ENCODE data around the gene GOLM1. TPM values are rescaled to one million over a fixed set of nuclear protein-coding genes. Genes with fewer than 3 reads are reported as not detected.
A peak's percentile ranks its signal among the peaks of the same experiment; 100 is the strongest.

Gene GOLM1
- total and polyA plus RNA-seq, 2 of the 4 experiments (the other 2 are of a cell fraction): 54.8 to 59.2 TPM

GRCh38 chr9:86034863-86035734 is 64.3 kb downstream of the GOLM1 start:
- Histone ChIP-seq H4K20me1 (ENCODE audit: insufficient read depth, low read length) (no peaks in the 10 kb centered on the region), H4K5ac (ENCODE audit: low read depth, low read length) (no peak overlapping the region), H3K18ac (ENCODE audit: low read depth, low read length) (no peak overlapping the region), H2AK9ac (replicated peaks; ENCODE audit: low read depth, low read length, poor library complexity) (no peak overlapping the region), H3K27me3 (ENCODE audit: control insufficient read depth, insufficient read depth, low read length) (no peaks in the 10 kb centered on the region), H4K8ac (ENCODE audit: low read depth in 2 of 2, low read length in 2 of 2) (no peak overlapping the region), H3K9me1 (ENCODE audit: insufficient read depth, low read length) (no peaks in the 10 kb centered on the region), H3K4me2 (ENCODE audit: low read depth, low read length) (no peak overlapping the region), H2AK5ac (ENCODE audit: low read depth, low read length) (no peak overlapping the region), H2BK5ac (ENCODE audit: low read depth, low read length, poor library complexity, severe bottlenecking) (no peak overlapping the region), H3K4ac (ENCODE audit: low read depth, low read length) (no peak overlapping the region), H3K79me1 (ENCODE audit: low read depth in 1 of 2, low read length in 2 of 2) (no peaks in the 10 kb centered on the region; a peak in 1 of 4 replicates), H3K36me3 (ENCODE audit: control insufficient read depth, insufficient read depth, low read length) (peaks cover 12% of the 10 kb centered on the region), H3K27ac (ENCODE audit: insufficient read depth, low read length) (no peak overlapping the region), H3K4me3 (ENCODE audit: insufficient read depth, low read depth, low read length) (no peak overlapping the region), H4K91ac (ENCODE audit: insufficient read depth, low read depth, low read length) (no peak overlapping the region), H2BK15ac (ENCODE audit: low read depth, low read length) (no peak overlapping the region), H3K23ac (ENCODE audit: low read depth, low read length) (no peak overlapping the region), H2AFZ (replicated peaks; ENCODE audit: low read length, poor library complexity) (no peak overlapping the region), H2BK20ac (ENCODE audit: low read depth, low read length) (no peak overlapping the region), H3K56ac (ENCODE audit: extremely low read depth, insufficient read depth, low read length) (no peak overlapping the region), H3K4me1 (ENCODE audit: control insufficient read depth, insufficient read depth, low read length) (0 out of 2 replicates have a peak, but pooled peaks cover under 1% of the 10 kb centered on the region), H3K9ac (ENCODE audit: low read depth, low read length) (no peak overlapping the region), H2BK120ac (ENCODE audit: low read depth, low read length) (no peak overlapping the region), H3K9me3 (ENCODE audit: control insufficient read depth, insufficient read depth, low read length) (no peaks in the 10 kb centered on the region), H3K14ac (replicated peaks; ENCODE audit: low read depth, low read length) (no peak overlapping the region)
- 74% methylated on average over 6 of the region's 17 CpGs; no CpG with 5 or more reads in 1 of the 2 experiments for WGBS, 2 experiments (ENCODE audit: extremely low coverage in 2 of 2, insufficient read length in 1 of 2)
- DNase-seq (peak; percentile 40), ATAC-seq (ENCODE audit: low read depth) (0 out of 2 replicates have a peak, but pooled peaks have one; percentile 53)
- ChIA-PET CTCF (interaction anchor here (0.6 kb wide), 1 partner anchor 53 kb away, joined by 6 read pairs; no protein-coding TSS in a partner anchor), POLR2A (ENCODE audit: unreplicated experiment) (no interaction called here)
- BruUV-seq (replicated peaks): no TSS peak
- dilution Hi-C loops (cut with HindIII; ENCODE audit: low sequenced_read_pairs, unreplicated experiment) (no loop called here), in situ Hi-C loops (cut with MboI; ENCODE audit: low sequenced_read_pairs) (no loop called here), intact Hi-C loops (cut with micrococcal nuclease) (no loop called here)
- no peak for TF ChIP-seq BHLHE40 (IDR thresholded peaks at IDR 0.05; ENCODE audit: low read depth, low read length)
- TF ChIP-seq CTCF (conservative IDR thresholded peaks at IDR 0.05; ENCODE audit: low read depth, low read length): peak; percentile 34; the same call in 1 of the 2 replicates
- peak; percentile 44 for TF ChIP-seq RAD21 (IDR thresholded peaks at IDR 0.05; ENCODE audit: low read length)
- TF ChIP-seq SMC3 (IDR thresholded peaks at IDR 0.05; ENCODE audit: low read depth, low read length): peak; percentile 30; the same call in 1 of the 2 replicates

Data from IMR-90 (cell line).